Endothelial cell of umbilical vein (primary cell): ENCODE measurements around the gene RNF144B.

Source experiments
- MYC ChIP-seq: IDR thresholded peaks from one replicate; pipeline ENCODE4 v1.6.1; 2011; ENCODE audit warnings: mild to moderate bottlenecking, low read depth, low read length
- POLR2A ChIP-seq: IDR thresholded peaks from 2 replicates; pipeline ENCODE4 v1.6.1; 2012; ENCODE audit warnings: low read depth, mild to moderate bottlenecking, control low read depth, low read length

- no peak for TF ChIP-seq MYC
- TF ChIP-seq POLR2A, result no peak
Measured at GRCh38 chr6:18489335-18489734, 102.2 kb downstream of the RNF144B start.
